ENCODE results near the gene TAPBP.

TAPBP gene

DNA sequence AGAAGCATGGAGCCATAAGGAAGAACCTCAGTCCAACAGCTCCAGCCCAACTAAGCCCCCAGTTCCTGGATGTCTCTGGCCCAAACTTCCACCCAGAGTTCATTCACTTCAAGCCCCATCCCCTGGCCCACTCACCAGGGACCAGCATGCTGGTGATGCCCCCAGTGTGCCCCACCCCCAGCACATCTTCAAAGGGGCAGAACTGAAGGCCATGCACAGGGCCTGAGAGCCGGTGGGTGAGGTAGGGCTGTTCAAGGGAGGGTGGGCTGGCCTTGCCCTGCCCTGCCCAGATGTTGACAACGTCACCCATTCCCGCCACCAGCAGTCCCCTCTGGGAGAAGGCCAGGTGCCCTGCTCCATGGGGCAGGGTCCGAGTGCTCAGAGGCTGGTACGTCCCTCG, 33.3 kb downstream of the TAPBP start:
- H2AFZ ChIP-seq (ENCODE audit: low read depth, low read length, severe bottlenecking), result no peak overlapping the region
- H3K27me3 ChIP-seq (ENCODE audit: low read length), result no peaks in the 10 kb centered on the region
- peaks cover 12% of the 10 kb centered on the region; the same call in 1 of the 2 replicates for H3K36me3 ChIP-seq (ENCODE audit: low read length)
- H3K79me2 ChIP-seq (ENCODE audit: insufficient read depth, low read length), result peaks cover under 1% of the 10 kb centered on the region; the same call in 1 of the 2 replicates
- no peaks in the 10 kb centered on the region for H3K9me3 ChIP-seq (ENCODE audit: insufficient read depth, low read length)
- H3K4me3 ChIP-seq (ENCODE audit: insufficient read depth, low read length, poor library complexity, severe bottlenecking), result no peak overlapping the region
- H3K9me2 ChIP-seq (replicated peaks; ENCODE audit: insufficient read depth, low read length), result no peaks in the 10 kb centered on the region
- H3K9ac ChIP-seq (ENCODE audit: low read length), result no peak overlapping the region
- TF ChIP-seq, protein P1, sequence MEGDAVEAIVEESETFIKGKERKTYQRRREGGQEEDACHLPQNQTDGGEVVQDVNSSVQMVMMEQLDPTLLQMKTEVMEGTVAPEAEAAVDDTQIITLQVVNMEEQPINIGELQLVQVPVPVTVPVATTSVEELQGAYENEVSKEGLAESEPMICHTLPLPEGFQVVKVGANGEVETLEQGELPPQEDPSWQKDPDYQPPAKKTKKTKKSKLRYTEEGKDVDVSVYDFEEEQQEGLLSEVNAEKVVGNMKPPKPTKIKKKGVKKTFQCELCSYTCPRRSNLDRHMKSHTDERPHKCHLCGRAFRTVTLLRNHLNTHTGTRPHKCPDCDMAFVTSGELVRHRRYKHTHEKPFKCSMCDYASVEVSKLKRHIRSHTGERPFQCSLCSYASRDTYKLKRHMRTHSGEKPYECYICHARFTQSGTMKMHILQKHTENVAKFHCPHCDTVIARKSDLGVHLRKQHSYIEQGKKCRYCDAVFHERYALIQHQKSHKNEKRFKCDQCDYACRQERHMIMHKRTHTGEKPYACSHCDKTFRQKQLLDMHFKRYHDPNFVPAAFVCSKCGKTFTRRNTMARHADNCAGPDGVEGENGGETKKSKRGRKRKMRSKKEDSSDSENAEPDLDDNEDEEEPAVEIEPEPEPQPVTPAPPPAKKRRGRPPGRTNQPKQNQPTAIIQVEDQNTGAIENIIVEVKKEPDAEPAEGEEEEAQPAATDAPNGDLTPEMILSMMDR (IDR thresholded peaks at IDR 0.05; ENCODE audit: insufficient read depth, low read length, poor library complexity, severe bottlenecking), result no peak
- TF ChIP-seq EZH2phosphoT487 (conservative IDR thresholded peaks at IDR 0.05; ENCODE audit: low read length), result no peak
- H3F3A ChIP-seq (ENCODE audit: insufficient read depth), result peaks cover 51% of the 10 kb centered on the region
- no peak overlapping the region for H3K27ac ChIP-seq (ENCODE audit: low read depth, low read length)
- no peak overlapping the region for H3K4me2 ChIP-seq (ENCODE audit: low read depth, low read length, poor library complexity, severe bottlenecking)
- no peaks in the 10 kb centered on the region for H4K20me1 ChIP-seq (ENCODE audit: low read depth, low read length)

DNA sequence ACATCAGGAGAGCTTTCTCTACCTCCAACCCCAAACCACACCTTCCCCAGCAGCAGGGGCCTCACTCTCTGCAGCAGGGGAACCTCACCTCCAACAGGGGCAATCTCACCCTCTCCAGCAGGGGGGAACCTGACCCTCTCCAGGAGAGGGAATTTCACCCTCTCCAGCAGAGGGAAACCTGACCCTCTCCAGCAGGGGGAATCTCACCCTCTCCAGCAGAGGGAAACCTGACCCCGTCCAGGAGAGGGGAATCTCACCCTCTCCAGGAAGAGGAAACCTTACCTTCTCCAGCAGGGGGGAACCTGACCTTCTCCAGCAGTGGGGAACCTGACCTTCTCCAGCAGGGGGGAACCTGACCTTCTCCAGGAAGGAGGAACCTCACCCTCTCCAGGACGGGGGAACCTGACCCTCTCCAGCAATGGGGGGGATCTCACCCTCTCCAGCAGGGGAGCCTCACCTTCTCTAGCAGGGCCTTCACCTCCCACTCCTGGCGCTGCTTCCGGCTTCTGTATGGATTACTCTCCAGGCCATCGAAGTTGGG, 33.8 kb downstream of the TAPBP start:
- H3K27me3 ChIP-seq (ENCODE audit: low read length), result no peaks in the 10 kb centered on the region
- no peaks in the 10 kb centered on the region; the same call in 1 of the 2 replicates for H4K20me1 ChIP-seq (ENCODE audit: low read depth, low read length)
- H3K9ac ChIP-seq (ENCODE audit: low read length), result no peak overlapping the region
- no peak overlapping the region for H3K4me3 ChIP-seq (ENCODE audit: insufficient read depth, low read length, poor library complexity, severe bottlenecking)
- no peaks in the 10 kb centered on the region for H3K9me2 ChIP-seq (replicated peaks; ENCODE audit: insufficient read depth, low read length)
- peaks cover 14% of the 10 kb centered on the region; the same call in 1 of the 2 replicates for H3K36me3 ChIP-seq (ENCODE audit: low read length)
- peaks cover 6% of the 10 kb centered on the region for H3K79me2 ChIP-seq (ENCODE audit: insufficient read depth, low read length)
- no peak overlapping the region for H3K27ac ChIP-seq (ENCODE audit: low read depth, low read length)
- H3K4me2 ChIP-seq (ENCODE audit: low read depth, low read length, poor library complexity, severe bottlenecking), result no peak overlapping the region
- no peaks in the 10 kb centered on the region for H3K9me3 ChIP-seq (ENCODE audit: insufficient read depth, low read length)
- no peak overlapping the region for H2AFZ ChIP-seq (ENCODE audit: low read depth, low read length, severe bottlenecking)
- TF ChIP-seq, protein P1 (IDR thresholded peaks at IDR 0.05; ENCODE audit: insufficient read depth, low read length, poor library complexity, severe bottlenecking), result peak; percentile 56
- TF ChIP-seq EZH2phosphoT487 (conservative IDR thresholded peaks at IDR 0.05; ENCODE audit: low read length), result no peak
- peaks cover 56% of the 10 kb centered on the region for H3F3A ChIP-seq (ENCODE audit: insufficient read depth)

DNA sequence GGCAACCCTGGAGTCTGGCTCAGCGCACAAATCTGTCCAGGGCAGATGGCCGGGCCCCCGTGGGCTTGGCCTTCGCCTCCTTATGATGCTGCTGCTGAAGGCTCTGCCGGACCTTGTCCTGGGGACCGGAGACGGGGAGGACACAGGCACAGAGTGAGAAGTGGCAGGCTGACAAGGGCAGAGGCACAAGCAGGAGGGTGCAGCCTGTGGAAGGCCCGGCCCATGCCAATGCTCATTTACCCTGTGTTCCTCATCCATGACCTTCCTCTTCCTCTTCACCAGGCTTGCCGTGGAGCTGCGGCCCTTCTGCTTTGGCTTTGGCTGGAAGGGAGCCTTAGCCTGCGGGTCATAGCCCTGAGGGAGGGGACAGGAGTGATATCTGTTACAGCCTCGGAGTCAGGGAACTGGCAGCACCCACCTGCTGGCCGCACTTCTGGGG, 34.6 kb downstream of the TAPBP start:
- Histone ChIP-seq H2AFZ (ENCODE audit: low read depth, low read length, severe bottlenecking) (no peak overlapping the region), H3K36me3 (ENCODE audit: low read length) (peaks cover 14% of the 10 kb centered on the region; the same call in 1 of the 2 replicates), H3F3A (ENCODE audit: insufficient read depth) (peaks cover 64% of the 10 kb centered on the region)

More for the DNA sequence above, 34.6 kb downstream of the TAPBP start:
- Histone ChIP-seq H3K9me2 (replicated peaks; ENCODE audit: insufficient read depth, low read length) (no peaks in the 10 kb centered on the region), H3K4me2 (ENCODE audit: low read depth, low read length, poor library complexity, severe bottlenecking) (no peak overlapping the region), H4K20me1 (ENCODE audit: low read depth, low read length) (peaks cover 5% of the 10 kb centered on the region; the same call in 1 of the 2 replicates), H3K4me3 (ENCODE audit: insufficient read depth, low read length, poor library complexity, severe bottlenecking) (no peak overlapping the region), H3K79me2 (ENCODE audit: insufficient read depth, low read length) (peaks cover 13% of the 10 kb centered on the region), H3K9ac (ENCODE audit: low read length) (no peak overlapping the region), H3K27me3 (ENCODE audit: low read length) (no peaks in the 10 kb centered on the region), H3K27ac (ENCODE audit: low read depth, low read length) (no peak overlapping the region), H3K9me3 (ENCODE audit: insufficient read depth, low read length) (no peaks in the 10 kb centered on the region)
- TF ChIP-seq, protein P1 (IDR thresholded peaks at IDR 0.05; ENCODE audit: insufficient read depth, low read length, poor library complexity, severe bottlenecking), result no peak
- no peak for TF ChIP-seq EZH2phosphoT487 (conservative IDR thresholded peaks at IDR 0.05; ENCODE audit: low read length)

Measured in SU-DHL-6 (cell line).